DMS53 treated with DMSO at 0.1 percent for 48 hours (cell line): ENCODE data around the gene EDIL3.
A peak's percentile ranks its signal among the peaks of the same experiment; 100 is the strongest.

ENCODE experiments used
- DNase-seq: peaks from one replicate; lab custom pipeline; 2025; ENCODE audit not compliant: unreplicated experiment; lab: John Stamatoyannopoulos, UW

EDIL3 gene

GRCh38 chr5:84260939-84261338, 123.7 kb downstream of the EDIL3 start:
- no peak for DNase-seq

- DNase-seq = no peak
Measured at GRCh38 chr5:84260140-84260539, 124.5 kb downstream of the EDIL3 start.

DNA sequence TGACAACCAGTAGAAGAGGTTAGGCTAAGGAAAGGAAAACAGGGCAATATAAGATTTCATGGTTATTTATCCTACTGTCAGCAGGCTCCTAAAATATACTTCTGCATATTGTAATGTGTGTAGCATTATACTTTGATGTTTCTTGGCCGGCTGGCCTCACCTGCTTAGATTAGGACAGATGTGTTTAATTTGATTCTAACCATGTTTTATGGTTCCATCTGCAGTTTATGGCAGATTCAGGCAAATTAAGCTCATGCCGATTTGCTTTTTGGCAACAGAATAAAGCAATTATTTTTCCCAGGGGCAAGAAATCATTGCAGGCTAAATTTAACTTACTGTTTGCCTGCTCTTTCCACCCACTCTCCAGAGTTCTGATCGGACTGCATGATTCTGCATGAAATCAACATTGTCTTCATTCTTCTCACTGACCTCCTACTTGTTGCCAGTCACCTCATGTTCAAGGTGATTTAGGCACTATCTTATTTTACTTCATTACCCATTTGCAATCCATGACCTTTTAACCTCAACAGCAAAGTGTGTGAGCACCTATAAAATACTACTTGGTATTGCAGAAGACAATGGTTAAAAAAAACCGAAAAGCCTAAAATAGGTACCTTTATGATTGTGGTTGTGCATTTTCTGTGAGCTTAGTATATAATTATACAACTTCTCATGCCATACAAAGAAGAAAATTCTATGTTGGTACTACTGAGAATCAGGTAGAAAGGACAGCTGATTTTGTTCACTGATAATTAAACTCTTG, 125.2 kb downstream of the EDIL3 start:
- no peak for DNase-seq

GRCh38 chr5:84257061-84257460, 127.6 kb downstream of the EDIL3 start:
- DNase-seq = no peak

DNA sequence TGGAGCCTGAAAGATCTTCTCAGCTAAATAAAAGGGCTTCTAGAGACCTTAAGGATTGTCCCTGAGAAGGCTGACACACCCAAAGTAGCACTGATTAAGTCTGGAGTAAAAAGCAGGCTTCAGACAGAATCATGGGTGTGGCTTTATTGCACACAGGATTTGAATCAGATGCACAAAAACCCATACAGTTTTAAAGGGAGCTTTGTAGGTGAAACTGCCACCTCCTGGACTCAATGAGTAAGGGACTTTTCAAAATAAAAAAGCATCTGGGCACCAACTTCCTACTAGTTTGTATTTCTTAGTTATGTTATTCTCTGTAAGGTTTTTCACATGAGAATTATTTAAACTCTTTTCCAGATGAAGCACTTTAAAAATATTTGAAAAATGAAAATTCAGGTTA, 129.4 kb downstream of the EDIL3 start:
- DNase-seq = peak; percentile 12

GRCh38 chr5:84253946-84254345, 130.7 kb downstream of the EDIL3 start:
- DNase-seq = no peak

GRCh38 chr5:84251503-84251902, 133.2 kb downstream of the EDIL3 start:
- no peak for DNase-seq

GRCh38 chr5:84249918-84250630, 134.6 kb downstream of the EDIL3 start:
- no peak for DNase-seq

DNA sequence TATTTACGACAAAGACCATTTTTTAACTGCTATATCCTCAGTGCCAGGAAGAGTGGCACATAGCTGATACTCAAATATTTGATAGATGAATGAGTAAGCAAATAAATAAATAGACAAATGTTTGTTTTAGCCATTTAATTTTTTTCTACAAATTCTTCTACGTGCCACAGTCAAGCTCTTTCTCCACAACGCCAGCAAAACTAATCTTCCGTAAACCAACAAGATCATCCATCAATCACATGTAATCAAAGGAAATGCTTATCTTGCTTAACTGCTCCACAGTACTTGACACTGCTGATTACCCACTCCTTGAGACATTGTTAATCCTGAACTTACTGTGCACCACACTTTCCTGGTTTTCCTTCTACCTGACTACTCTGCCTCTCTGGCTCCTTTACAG, 136.7 kb downstream of the EDIL3 start:
- DNase-seq = peak; percentile 58

DNA sequence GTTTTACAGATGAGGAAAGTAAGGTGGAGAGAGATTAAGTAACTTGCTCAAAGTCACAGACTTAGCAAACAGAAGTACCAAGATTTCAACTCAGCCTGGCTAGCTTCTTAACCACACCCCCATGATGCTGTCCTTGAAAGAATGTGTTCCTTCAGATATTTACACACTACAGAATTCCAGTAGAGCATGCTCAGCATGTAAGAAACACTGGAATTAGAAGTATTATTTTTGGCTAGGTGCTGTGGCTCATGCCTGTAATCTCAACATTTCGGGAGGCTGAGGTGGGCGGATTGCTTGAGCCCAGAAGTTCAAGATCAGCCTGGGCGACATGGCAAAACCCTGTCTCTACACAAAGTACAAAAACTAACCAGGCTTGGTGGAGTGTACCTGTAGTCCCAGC, 142.4 kb downstream of the EDIL3 start:
- no peak for DNase-seq

- DNase-seq = no peak
Measured at GRCh38 chr5:84239494-84239893, 145.2 kb downstream of the EDIL3 start.

DNA sequence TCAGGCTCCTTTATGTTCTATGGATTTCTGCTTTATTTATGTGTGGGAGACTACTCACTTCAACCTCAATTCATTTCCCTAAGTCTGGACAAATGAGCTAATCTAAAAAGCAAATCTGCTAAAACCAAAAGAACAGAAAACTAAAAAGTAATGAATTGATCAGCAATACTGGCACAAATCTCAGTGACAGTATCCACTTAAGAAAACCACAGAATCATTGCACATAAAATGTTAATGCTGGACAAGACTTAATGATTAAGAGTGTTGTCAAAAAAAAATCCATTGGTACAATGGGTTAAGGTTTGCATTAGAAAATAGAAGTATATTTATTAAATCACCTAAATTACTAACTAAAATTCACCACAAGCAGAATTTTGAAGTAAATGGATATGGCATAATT, 147.6 kb downstream of the EDIL3 start:
- no peak for DNase-seq

GRCh38 chr5:84231433-84231832, 153.2 kb downstream of the EDIL3 start:
- no peak for DNase-seq

DNA sequence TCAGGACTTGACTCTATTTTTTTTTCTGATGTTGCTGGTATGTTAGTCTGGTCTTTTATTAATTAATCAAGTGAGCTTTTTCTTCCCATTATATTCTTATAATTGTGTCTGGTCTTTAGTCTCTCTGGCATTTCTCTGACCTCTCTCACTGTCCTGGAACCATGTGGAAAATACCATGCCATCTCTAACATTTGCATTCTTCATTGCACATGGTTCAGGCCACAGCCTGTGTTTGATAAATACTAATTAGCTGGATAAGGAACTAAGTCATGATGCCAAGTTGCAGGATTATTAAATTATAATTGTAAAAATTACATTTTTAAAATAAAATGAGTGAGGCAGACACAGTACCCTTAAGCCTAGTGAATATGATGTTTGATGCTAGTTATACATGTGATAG, 155.6 kb downstream of the EDIL3 start:
- DNase-seq = no peak

GRCh38 chr5:84228266-84228665, 156.4 kb downstream of the EDIL3 start:
- no peak for DNase-seq

- no peak for DNase-seq
Measured at GRCh38 chr5:84227236-84227635, 157.4 kb downstream of the EDIL3 start.

GRCh38 chr5:84218546-84218945, 166.1 kb downstream of the EDIL3 start:
- no peak for DNase-seq

- DNase-seq = no peak
Measured at GRCh38 chr5:84215521-84215920, 169.2 kb downstream of the EDIL3 start.

- DNase-seq = no peak
Measured at GRCh38 chr5:84213861-84214260, 170.8 kb downstream of the EDIL3 start.

GRCh38 chr5:84213212-84213611, 171.5 kb downstream of the EDIL3 start:
- no peak for DNase-seq

GRCh38 chr5:84204772-84205171, 179.9 kb downstream of the EDIL3 start:
- DNase-seq = no peak

- DNase-seq = no peak
Measured at GRCh38 chr5:84202136-84202535, 182.5 kb downstream of the EDIL3 start.

DNA sequence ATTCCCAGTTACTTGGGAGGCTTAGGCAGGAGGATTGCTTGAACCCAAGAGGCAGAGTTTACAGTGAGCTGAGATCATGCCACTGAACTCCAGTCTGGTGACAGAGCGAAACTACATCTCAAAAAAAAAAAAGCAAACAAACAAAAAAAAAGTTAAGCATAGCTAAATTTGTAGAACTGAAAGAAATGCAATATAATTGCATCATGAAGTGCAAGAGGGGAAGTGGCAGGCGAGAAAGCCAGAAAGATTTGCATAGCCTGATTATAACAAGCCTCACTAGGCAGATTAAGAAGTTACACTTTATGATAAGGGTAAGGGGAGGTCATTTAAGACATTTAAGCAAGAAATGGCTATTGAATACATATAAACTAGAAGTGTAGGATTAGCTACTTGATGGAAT, 187.1 kb downstream of the EDIL3 start:
- DNase-seq = no peak
